ENCODE data around the gene HYCC2.
"Not testable (repeated sequence)": the region's sequence is repeated elsewhere in the genome, so short reads cannot be mapped to it uniquely, and the experiment has no call there.

HYCC2 gene

GRCh38 chr2:201118121-201118960 is 46.9 kb upstream of the HYCC2 start:
- peak; percentile 53 for ATAC-seq
- TF ChIP-seq SNAI2 (CRISPR knock-in tag; IDR thresholded peaks at IDR 0.05) (no peak), ARNTL (CRISPR knock-in tag; IDR thresholded peaks at IDR 0.05; ENCODE audit: borderline replicate concordance, low read depth) (no peak), ISL1 (CRISPR knock-in tag; IDR thresholded peaks at IDR 0.05) (no peak), POU6F1 (CRISPR knock-in tag; IDR thresholded peaks at IDR 0.05; ENCODE audit: borderline replicate concordance, low read depth) (no peak), PPARA (CRISPR knock-in tag; IDR thresholded peaks at IDR 0.05; ENCODE audit: borderline replicate concordance) (no peak), ESRRG (CRISPR knock-in tag; IDR thresholded peaks at IDR 0.05) (no peak), ZNF8 (CRISPR knock-in tag; IDR thresholded peaks at IDR 0.05) (no peak), TCF4 (CRISPR knock-in tag; IDR thresholded peaks at IDR 0.05; ENCODE audit: borderline replicate concordance) (no peak), TSHZ2 (CRISPR knock-in tag; IDR thresholded peaks at IDR 0.05) (no peak), GLIS3 (CRISPR knock-in tag; IDR thresholded peaks at IDR 0.05) (no peak), OSR1 (CRISPR knock-in tag; IDR thresholded peaks at IDR 0.05) (no peak), CREB5 (CRISPR knock-in tag; IDR thresholded peaks at IDR 0.05; ENCODE audit: low read depth) (no peak), ZFP30 (CRISPR knock-in tag; IDR thresholded peaks at IDR 0.05) (no peak), TOX (CRISPR knock-in tag; IDR thresholded peaks at IDR 0.05; ENCODE audit: borderline replicate concordance) (no peak), ZFP3 (CRISPR knock-in tag; IDR thresholded peaks at IDR 0.05) (no peak), CSRNP3 (CRISPR knock-in tag; IDR thresholded peaks at IDR 0.05) (no peak), PATZ1 (CRISPR knock-in tag; IDR thresholded peaks at IDR 0.05; ENCODE audit: borderline replicate concordance) (no peak), BACH2 (CRISPR knock-in tag; IDR thresholded peaks at IDR 0.05; ENCODE audit: borderline replicate concordance) (no peak)

- ATAC-seq = not testable (repeated sequence)
These were observed 46.2 kb upstream of the HYCC2 start for GRCh38 chr2:201117735-201118094.

- TF ChIP-seq TCF4 (CRISPR knock-in tag; IDR thresholded peaks at IDR 0.05; ENCODE audit: borderline replicate concordance) (no peak), CSDC2 (CRISPR knock-in tag; IDR thresholded peaks at IDR 0.05) (no peak), ESRRG (CRISPR knock-in tag; IDR thresholded peaks at IDR 0.05) (0 out of 2 replicates have a peak, but pooled peaks have one; percentile 23), OSR1 (CRISPR knock-in tag; IDR thresholded peaks at IDR 0.05) (no peak), GLIS3 (CRISPR knock-in tag; IDR thresholded peaks at IDR 0.05) (no peak), ZNF70 (CRISPR knock-in tag; IDR thresholded peaks at IDR 0.05) (no peak), ZNF565 (CRISPR knock-in tag; conservative IDR thresholded peaks at IDR 0.05; ENCODE audit: low read depth) (no peak), ZNF8 (CRISPR knock-in tag; IDR thresholded peaks at IDR 0.05) (no peak), ZFP30 (CRISPR knock-in tag; IDR thresholded peaks at IDR 0.05) (no peak), ZC3H10 (CRISPR knock-in tag; IDR thresholded peaks at IDR 0.05) (no peak), SNAI2 (CRISPR knock-in tag; IDR thresholded peaks at IDR 0.05) (0 out of 2 replicates have a peak, but pooled peaks have one; percentile 54), ISL1 (CRISPR knock-in tag; IDR thresholded peaks at IDR 0.05) (peak; percentile 12; the same call in 1 of the 2 replicates), BACH2 (CRISPR knock-in tag; IDR thresholded peaks at IDR 0.05; ENCODE audit: borderline replicate concordance) (no peak), ARNTL (CRISPR knock-in tag; IDR thresholded peaks at IDR 0.05; ENCODE audit: borderline replicate concordance, low read depth) (no peak), TSHZ2 (CRISPR knock-in tag; IDR thresholded peaks at IDR 0.05) (no peak), ZFP3 (CRISPR knock-in tag; IDR thresholded peaks at IDR 0.05) (no peak)
- peak; percentile 15 for ATAC-seq
These were observed 45.7 kb upstream of the HYCC2 start for GRCh38 chr2:201116959-201117734.
